SK-N-SH treated with all-trans-retinoic acid at 6 μM for 48 hours (cell line): Measurements from ENCODE around the gene TRAPPC2.

Experiments used
- ATAC-seq: fragments of 200-7000 bp; cut with Tn5 transposase; 3 replicates; pipeline ENCODE4 v1.9.1; 2020; ENCODE audit warnings: mild to moderate bottlenecking, moderate library complexity
- ARNTL ChIP-seq: fragments of 450-650 bp; formaldehyde crosslinking; IDR thresholded peaks from 2 replicates; pipeline ENCODE4 v1.5.0; 2020; ENCODE audit warnings: low read depth, mild to moderate bottlenecking, moderate library complexity, borderline replicate concordance
- BACH2 ChIP-seq: fragments of 250-450 bp; sonication (Bioruptor Pico); IDR thresholded peaks from 2 replicates; pipeline ENCODE4 v1.9.0; 2021; ENCODE audit warnings: mild to moderate bottlenecking, borderline replicate concordance
- CSDC2 ChIP-seq: fragments of 250-450 bp; sonication (Bioruptor Pico); IDR thresholded peaks from 2 replicates; pipeline ENCODE4 v1.5.0; 2020; ENCODE audit warnings: mild to moderate bottlenecking, moderate library complexity
- ESRRG ChIP-seq: fragments of 250-450 bp; sonication (Bioruptor Pico); IDR thresholded peaks from 2 replicates; pipeline ENCODE4 v1.6.1; 2021; ENCODE audit warnings: mild to moderate bottlenecking
- GLIS3 ChIP-seq: fragments of 250-450 bp; sonication (Bioruptor Pico); IDR thresholded peaks from 2 replicates; pipeline ENCODE4 v1.5.0; 2020; ENCODE audit warnings: mild to moderate bottlenecking, moderate library complexity
- ISL1 ChIP-seq: fragments of 250-450 bp; sonication (Bioruptor Pico); IDR thresholded peaks from 2 replicates; pipeline ENCODE4 v2.1.2; 2022; ENCODE audit warnings: mild to moderate bottlenecking, moderate library complexity
- OSR1 ChIP-seq: fragments of 250-450 bp; sonication (Bioruptor Pico); IDR thresholded peaks from 2 replicates; pipeline ENCODE4 v1.8.0; 2022; ENCODE audit warnings: moderate library complexity, mild to moderate bottlenecking, inconsistent platforms
- PPARA ChIP-seq: fragments of 250-450 bp; sonication (Bioruptor Pico); IDR thresholded peaks from 2 replicates; pipeline ENCODE4 v1.5.0; 2020; ENCODE audit warnings: mild to moderate bottlenecking, borderline replicate concordance
- RARB ChIP-seq: fragments of 250-450 bp; sonication (Bioruptor Pico); IDR thresholded peaks from 2 replicates; pipeline ENCODE4 v1.8.0; 2021; ENCODE audit warnings: mild to moderate bottlenecking, moderate library complexity
- SNAI2 ChIP-seq: fragments of 250-450 bp; sonication (Bioruptor Pico); IDR thresholded peaks from 2 replicates; pipeline ENCODE4 v1.5.0; 2020; ENCODE audit warnings: mild to moderate bottlenecking, moderate library complexity
- TOX ChIP-seq: fragments of 250-450 bp; sonication (Bioruptor Pico); IDR thresholded peaks from 2 replicates; pipeline ENCODE4 v1.8.0; 2021; ENCODE audit warnings: mild to moderate bottlenecking, moderate library complexity, borderline replicate concordance
- ZFP3 ChIP-seq: fragments of 250-450 bp; sonication (Bioruptor Pico); IDR thresholded peaks from 2 replicates; pipeline ENCODE4 v1.5.0; 2020; ENCODE audit warnings: mild to moderate bottlenecking, moderate library complexity
- ZFP30 ChIP-seq: fragments of 450-650 bp; formaldehyde crosslinking; IDR thresholded peaks from 2 replicates; pipeline ENCODE4 v1.5.0; 2022; ENCODE audit warnings: mild to moderate bottlenecking, moderate library complexity
- ZNF565 ChIP-seq: fragments of 450-650 bp; formaldehyde crosslinking; conservative IDR thresholded peaks from 2 replicates; pipeline ENCODE4 v1.5.0; 2020; ENCODE audit warnings: low read depth, mild to moderate bottlenecking, moderate library complexity
- ZNF70 ChIP-seq: fragments of 450-650 bp; formaldehyde crosslinking; IDR thresholded peaks from 2 replicates; pipeline ENCODE4 v1.5.0; 2020; ENCODE audit warnings: mild to moderate bottlenecking, moderate library complexity
- ZNF8 ChIP-seq: fragments of 450-650 bp; formaldehyde crosslinking; IDR thresholded peaks from 2 replicates; pipeline ENCODE4 v1.5.0; 2020; ENCODE audit warnings: mild to moderate bottlenecking, moderate library complexity
- TF ChIP-seq, protein P1 (sequence below): fragments of 250-450 bp; sonication (Bioruptor Pico); IDR thresholded peaks from 2 replicates; pipeline ENCODE4 v1.5.0; 2020; ENCODE audit warnings: mild to moderate bottlenecking, moderate library complexity
- TF ChIP-seq, protein P2 (sequence below): fragments of 250-450 bp; sonication (Bioruptor Pico); IDR thresholded peaks from 2 replicates; pipeline ENCODE4 v1.8.0; 2020; ENCODE audit warnings: mild to moderate bottlenecking, moderate library complexity, borderline replicate concordance
- TF ChIP-seq, protein P3 (sequence below): fragments of 250-450 bp; sonication (Bioruptor Pico); IDR thresholded peaks from 2 replicates; pipeline ENCODE4 v1.8.0; 2021; ENCODE audit warnings: low read depth, mild to moderate bottlenecking, moderate library complexity, borderline replicate concordance
- TF ChIP-seq, protein P4 (sequence below): fragments of 250-450 bp; sonication (Bioruptor Pico); IDR thresholded peaks from 2 replicates; pipeline ENCODE4 v1.5.1; 2021; ENCODE audit warnings: mild to moderate bottlenecking, moderate library complexity
- TF ChIP-seq, protein P5 (sequence below): fragments of 250-450 bp; sonication (Bioruptor Pico); IDR thresholded peaks from 2 replicates; pipeline ENCODE4 v1.5.1; 2020; ENCODE audit warnings: low read depth, mild to moderate bottlenecking, moderate library complexity

Gene TRAPPC2

DNA sequence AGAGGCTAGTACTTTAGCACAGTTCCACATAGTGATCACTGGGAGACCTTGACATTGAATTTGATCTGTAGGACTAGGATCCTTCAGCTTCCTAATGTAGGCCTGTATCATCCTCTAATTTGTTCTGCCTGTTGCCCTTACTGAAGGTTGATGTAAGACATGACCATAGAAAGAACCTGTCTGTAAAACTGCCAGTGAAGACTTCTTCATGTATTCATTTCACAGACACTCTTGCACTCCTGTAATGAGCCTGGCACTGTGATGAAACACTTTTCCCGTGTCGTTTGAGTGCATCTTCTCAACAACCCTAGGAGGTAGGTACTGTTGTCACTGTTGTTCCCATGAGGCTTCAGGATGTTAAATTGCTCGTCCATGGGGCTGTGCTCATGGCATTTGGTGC, 30.8 kb downstream of the TRAPPC2 start:
- TF ChIP-seq SNAI2 (CRISPR knock-in tag), result no peak
- TF ChIP-seq, protein P1, sequence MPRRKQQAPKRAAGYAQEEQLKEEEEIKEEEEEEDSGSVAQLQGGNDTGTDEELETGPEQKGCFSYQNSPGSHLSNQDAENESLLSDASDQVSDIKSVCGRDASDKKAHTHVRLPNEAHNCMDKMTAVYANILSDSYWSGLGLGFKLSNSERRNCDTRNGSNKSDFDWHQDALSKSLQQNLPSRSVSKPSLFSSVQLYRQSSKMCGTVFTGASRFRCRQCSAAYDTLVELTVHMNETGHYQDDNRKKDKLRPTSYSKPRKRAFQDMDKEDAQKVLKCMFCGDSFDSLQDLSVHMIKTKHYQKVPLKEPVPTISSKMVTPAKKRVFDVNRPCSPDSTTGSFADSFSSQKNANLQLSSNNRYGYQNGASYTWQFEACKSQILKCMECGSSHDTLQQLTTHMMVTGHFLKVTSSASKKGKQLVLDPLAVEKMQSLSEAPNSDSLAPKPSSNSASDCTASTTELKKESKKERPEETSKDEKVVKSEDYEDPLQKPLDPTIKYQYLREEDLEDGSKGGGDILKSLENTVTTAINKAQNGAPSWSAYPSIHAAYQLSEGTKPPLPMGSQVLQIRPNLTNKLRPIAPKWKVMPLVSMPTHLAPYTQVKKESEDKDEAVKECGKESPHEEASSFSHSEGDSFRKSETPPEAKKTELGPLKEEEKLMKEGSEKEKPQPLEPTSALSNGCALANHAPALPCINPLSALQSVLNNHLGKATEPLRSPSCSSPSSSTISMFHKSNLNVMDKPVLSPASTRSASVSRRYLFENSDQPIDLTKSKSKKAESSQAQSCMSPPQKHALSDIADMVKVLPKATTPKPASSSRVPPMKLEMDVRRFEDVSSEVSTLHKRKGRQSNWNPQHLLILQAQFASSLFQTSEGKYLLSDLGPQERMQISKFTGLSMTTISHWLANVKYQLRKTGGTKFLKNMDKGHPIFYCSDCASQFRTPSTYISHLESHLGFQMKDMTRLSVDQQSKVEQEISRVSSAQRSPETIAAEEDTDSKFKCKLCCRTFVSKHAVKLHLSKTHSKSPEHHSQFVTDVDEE, result no peak
- TF ChIP-seq GLIS3, result no peak
- TF ChIP-seq, protein P2, sequence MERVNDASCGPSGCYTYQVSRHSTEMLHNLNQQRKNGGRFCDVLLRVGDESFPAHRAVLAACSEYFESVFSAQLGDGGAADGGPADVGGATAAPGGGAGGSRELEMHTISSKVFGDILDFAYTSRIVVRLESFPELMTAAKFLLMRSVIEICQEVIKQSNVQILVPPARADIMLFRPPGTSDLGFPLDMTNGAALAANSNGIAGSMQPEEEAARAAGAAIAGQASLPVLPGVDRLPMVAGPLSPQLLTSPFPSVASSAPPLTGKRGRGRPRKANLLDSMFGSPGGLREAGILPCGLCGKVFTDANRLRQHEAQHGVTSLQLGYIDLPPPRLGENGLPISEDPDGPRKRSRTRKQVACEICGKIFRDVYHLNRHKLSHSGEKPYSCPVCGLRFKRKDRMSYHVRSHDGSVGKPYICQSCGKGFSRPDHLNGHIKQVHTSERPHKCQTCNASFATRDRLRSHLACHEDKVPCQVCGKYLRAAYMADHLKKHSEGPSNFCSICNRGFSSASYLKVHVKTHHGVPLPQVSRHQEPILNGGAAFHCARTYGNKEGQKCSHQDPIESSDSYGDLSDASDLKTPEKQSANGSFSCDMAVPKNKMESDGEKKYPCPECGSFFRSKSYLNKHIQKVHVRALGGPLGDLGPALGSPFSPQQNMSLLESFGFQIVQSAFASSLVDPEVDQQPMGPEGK (CRISPR knock-in tag), result no peak
- TF ChIP-seq, protein P3, sequence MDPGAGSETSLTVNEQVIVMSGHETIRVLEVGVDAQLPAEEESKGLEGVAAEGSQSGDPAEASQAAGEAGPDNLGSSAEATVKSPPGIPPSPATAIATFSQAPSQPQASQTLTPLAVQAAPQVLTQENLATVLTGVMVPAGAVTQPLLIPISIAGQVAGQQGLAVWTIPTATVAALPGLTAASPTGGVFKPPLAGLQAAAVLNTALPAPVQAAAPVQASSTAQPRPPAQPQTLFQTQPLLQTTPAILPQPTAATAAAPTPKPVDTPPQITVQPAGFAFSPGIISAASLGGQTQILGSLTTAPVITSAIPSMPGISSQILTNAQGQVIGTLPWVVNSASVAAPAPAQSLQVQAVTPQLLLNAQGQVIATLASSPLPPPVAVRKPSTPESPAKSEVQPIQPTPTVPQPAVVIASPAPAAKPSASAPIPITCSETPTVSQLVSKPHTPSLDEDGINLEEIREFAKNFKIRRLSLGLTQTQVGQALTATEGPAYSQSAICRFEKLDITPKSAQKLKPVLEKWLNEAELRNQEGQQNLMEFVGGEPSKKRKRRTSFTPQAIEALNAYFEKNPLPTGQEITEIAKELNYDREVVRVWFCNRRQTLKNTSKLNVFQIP (CRISPR knock-in tag), result no peak
- TF ChIP-seq ZNF70 (CRISPR knock-in tag), result no peak
- no peak for TF ChIP-seq CSDC2 (CRISPR knock-in tag)
- no peak for TF ChIP-seq TOX (CRISPR knock-in tag)
- no peak for TF ChIP-seq ESRRG (CRISPR knock-in tag)
- TF ChIP-seq PPARA, result no peak
- ATAC-seq, result no peak

DNA sequence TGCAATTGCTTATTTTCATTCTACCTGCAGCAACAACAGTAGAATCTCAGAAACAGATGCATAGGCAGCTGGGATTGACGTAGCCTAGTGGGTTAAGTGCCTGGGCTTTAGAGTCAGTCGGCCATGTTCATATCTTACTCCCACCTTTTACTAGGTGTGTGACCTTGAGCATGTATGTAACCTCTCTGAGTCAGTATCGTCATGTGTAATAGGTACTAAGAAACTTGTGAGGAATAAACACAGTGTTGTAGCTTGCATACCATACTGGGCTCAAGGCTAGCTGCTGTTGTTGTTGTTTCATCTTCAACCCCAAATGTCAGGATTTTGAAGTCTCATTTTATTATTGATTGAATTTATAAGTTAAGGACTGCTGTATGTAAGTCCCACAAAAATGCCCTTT, 31.3 kb downstream of the TRAPPC2 start:
- TF ChIP-seq ARNTL (CRISPR knock-in tag) (no peak), ZNF8 (CRISPR knock-in tag) (no peak), BACH2 (no peak), RARB (no peak), ESRRG (CRISPR knock-in tag) (no peak), SNAI2 (CRISPR knock-in tag) (no peak), PPARA (no peak), CSDC2 (CRISPR knock-in tag) (no peak)
- TF ChIP-seq, protein P3 (CRISPR knock-in tag), result no peak
- ATAC-seq, result no peak

DNA sequence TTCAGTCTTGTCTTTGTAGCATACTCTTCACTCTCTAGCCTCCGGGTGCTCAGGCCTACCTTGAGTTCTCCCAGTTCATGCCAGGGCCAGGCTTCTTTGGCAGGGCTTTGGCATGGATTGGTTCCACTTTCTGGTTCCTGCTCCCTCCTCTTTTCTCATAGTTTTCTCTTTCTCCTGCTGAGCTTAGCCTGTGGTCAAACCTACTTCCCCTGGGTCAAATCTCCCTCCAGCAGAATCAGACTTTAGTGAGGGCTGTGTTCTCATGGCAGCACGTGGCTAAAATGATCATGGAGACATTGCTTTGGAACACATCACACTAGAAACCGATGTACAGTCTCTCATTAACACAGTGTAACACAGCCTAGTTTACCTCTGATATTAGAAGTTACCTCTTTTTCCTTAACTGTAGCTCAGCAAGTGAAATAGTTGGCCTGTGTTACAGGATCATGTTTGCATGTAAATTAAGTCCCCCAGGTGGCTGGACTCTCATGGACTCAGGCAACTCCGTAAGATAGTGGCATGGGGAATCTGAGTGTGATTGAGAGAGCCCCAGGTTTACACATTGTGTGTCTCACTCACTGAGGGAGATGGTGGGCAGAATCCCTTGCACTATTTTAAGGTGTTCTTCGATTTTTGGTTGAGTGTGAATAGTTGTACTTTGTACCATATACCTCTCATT, 32.2 kb downstream of the TRAPPC2 start:
- ATAC-seq, result no peak

DNA sequence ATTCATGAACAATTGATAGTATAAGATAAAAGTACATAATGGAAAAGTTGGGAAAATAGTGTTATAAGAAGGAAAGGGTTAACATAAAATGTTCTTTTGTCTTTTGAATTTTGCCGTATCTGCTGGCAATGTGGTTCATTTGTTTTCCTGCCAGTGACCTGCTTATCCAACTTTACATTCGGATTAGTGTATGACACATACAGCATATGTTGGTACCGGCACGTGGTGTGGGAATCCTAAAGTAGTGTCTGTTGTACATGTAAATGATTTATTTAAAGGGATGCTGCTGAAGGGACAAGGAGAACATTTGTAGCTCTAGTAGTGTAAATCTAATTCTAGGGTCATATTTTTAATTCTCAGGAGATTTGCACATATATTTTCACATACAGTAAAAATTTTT, 34.0 kb downstream of the TRAPPC2 start:
- ATAC-seq, result no peak
- TF ChIP-seq, protein P1, result no peak
- TF ChIP-seq SNAI2 (CRISPR knock-in tag) (no peak), GLIS3 (no peak), ZNF565 (CRISPR knock-in tag) (no peak), PPARA (no peak)
- TF ChIP-seq, protein P4, sequence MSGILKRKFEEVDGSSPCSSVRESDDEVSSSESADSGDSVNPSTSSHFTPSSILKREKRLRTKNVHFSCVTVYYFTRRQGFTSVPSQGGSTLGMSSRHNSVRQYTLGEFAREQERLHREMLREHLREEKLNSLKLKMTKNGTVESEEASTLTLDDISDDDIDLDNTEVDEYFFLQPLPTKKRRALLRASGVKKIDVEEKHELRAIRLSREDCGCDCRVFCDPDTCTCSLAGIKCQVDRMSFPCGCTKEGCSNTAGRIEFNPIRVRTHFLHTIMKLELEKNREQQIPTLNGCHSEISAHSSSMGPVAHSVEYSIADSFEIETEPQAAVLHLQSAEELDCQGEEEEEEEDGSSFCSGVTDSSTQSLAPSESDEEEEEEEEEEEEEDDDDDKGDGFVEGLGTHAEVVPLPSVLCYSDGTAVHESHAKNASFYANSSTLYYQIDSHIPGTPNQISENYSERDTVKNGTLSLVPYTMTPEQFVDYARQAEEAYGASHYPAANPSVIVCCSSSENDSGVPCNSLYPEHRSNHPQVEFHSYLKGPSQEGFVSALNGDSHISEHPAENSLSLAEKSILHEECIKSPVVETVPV (CRISPR knock-in tag), result no peak
- TF ChIP-seq, protein P2 (CRISPR knock-in tag), result no peak

More for the DNA sequence above, 32.2 kb downstream of the TRAPPC2 start:
- TF ChIP-seq, protein P5, sequence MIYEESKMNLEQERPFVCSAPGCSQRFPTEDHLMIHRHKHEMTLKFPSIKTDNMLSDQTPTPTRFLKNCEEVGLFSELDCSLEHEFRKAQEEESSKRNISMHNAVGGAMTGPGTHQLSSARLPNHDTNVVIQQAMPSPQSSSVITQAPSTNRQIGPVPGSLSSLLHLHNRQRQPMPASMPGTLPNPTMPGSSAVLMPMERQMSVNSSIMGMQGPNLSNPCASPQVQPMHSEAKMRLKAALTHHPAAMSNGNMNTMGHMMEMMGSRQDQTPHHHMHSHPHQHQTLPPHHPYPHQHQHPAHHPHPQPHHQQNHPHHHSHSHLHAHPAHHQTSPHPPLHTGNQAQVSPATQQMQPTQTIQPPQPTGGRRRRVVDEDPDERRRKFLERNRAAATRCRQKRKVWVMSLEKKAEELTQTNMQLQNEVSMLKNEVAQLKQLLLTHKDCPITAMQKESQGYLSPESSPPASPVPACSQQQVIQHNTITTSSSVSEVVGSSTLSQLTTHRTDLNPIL (CRISPR knock-in tag), result no peak
- TF ChIP-seq ZNF8 (CRISPR knock-in tag) (no peak), ZFP3 (CRISPR knock-in tag) (no peak), ISL1 (CRISPR knock-in tag) (no peak), OSR1 (CRISPR knock-in tag) (no peak), ARNTL (CRISPR knock-in tag) (no peak), RARB (no peak), ZFP30 (CRISPR knock-in tag) (no peak)
